Activated effector memory CD4-positive, alpha-beta T cell treated with Interleukin-2 at 50 U/mL for 16 hours (primary cell): Measurements from ENCODE around the gene RACGAP1.
"Not testable (repeated sequence)": the region's sequence is repeated elsewhere in the genome, so short reads cannot be mapped to it uniquely, and the experiment has no call there.

Source experiments
- DNase-seq: peaks from one replicate; pipeline ENCODE4 v3.0.0-alpha.2; 2020

Gene RACGAP1

GRCh38 chr12:50024805-50025186, 498 bp downstream of the RACGAP1 start:
- DNase-seq: no peak

GRCh38 chr12:50024227-50024626, 1.1 kb downstream of the RACGAP1 start:
- DNase-seq: no peak

- no peak for DNase-seq
Measured at GRCh38 chr12:50022903-50023302, 2.4 kb downstream of the RACGAP1 start.

- DNase-seq: no peak
Measured at GRCh38 chr12:50021031-50021430, 4.3 kb downstream of the RACGAP1 start.

- no peak for DNase-seq
Measured at GRCh38 chr12:50019524-50019923, 5.8 kb downstream of the RACGAP1 start.

- DNase-seq: no peak
Measured at GRCh38 chr12:50018968-50019367, 6.3 kb downstream of the RACGAP1 start.

- no peak for DNase-seq
Measured at GRCh38 chr12:50018154-50018553, 7.1 kb downstream of the RACGAP1 start.

- DNase-seq: no peak
Measured at GRCh38 chr12:50017641-50018040, 7.7 kb downstream of the RACGAP1 start.

GRCh38 chr12:50016501-50017475, 8.5 kb downstream of the RACGAP1 start:
- DNase-seq: no peak

GRCh38 chr12:50014342-50014741, 11.0 kb downstream of the RACGAP1 start:
- no peak for DNase-seq

GRCh38 chr12:50013361-50014147, 11.7 kb downstream of the RACGAP1 start:
- no peak for DNase-seq

GRCh38 chr12:50006754-50007442, 18.4 kb downstream of the RACGAP1 start:
- DNase-seq: no peak

- DNase-seq: no peak
Measured at GRCh38 chr12:50006280-50006679, 19.0 kb downstream of the RACGAP1 start.

- no peak for DNase-seq
Measured at GRCh38 chr12:50005175-50005574, 20.1 kb downstream of the RACGAP1 start.

GRCh38 chr12:50004696-50005095, 20.6 kb downstream of the RACGAP1 start:
- DNase-seq: no peak

GRCh38 chr12:50003595-50003994, 21.7 kb downstream of the RACGAP1 start:
- DNase-seq: no peak

GRCh38 chr12:49998453-49998852, 26.8 kb downstream of the RACGAP1 start:
- no peak for DNase-seq

GRCh38 chr12:49990273-49990672, 35.0 kb downstream of the RACGAP1 start:
- DNase-seq: no peak

- not testable (repeated sequence) for DNase-seq
Measured at GRCh38 chr12:49989400-49989799, 35.9 kb downstream of the RACGAP1 start.

- no peak for DNase-seq
Measured at GRCh38 chr12:49987625-49988303, 37.5 kb downstream of the RACGAP1 start.

- not testable (repeated sequence) for DNase-seq
Measured at GRCh38 chr12:49986476-49986875, 38.8 kb downstream of the RACGAP1 start.

GRCh38 chr12:49985981-49986380, 39.3 kb downstream of the RACGAP1 start:
- no peak for DNase-seq
